NT2/D1 (cell line): ENCODE data around the gene ARHGEF6.

ENCODE experiments used
- SUZ12 ChIP-seq: IDR thresholded peaks from 2 replicates; pipeline ENCODE4 v1.6.1; 2011; ENCODE audit not compliant: insufficient read length, insufficient read depth; ENCODE audit errors: extremely low read depth
- YY1 ChIP-seq: IDR thresholded peaks from 2 replicates; pipeline ENCODE4 v1.6.1; 2011; ENCODE audit not compliant: insufficient read length, insufficient read depth

GRCh38 chrX:136755411-136755810 is 25.3 kb downstream of the ARHGEF6 start:
- TF ChIP-seq YY1 (no peak), SUZ12 (no peak)
